Hematopoietic multipotent progenitor cell treated with erythropoietin and hydrocortisone succinate and interleukin-3 and kit ligand, for 17 days (in vitro differentiated cells): ENCODE data around the gene ZER1.
"Not testable (repeated sequence)": the region's sequence is repeated elsewhere in the genome, so short reads cannot be mapped to it uniquely, and the experiment has no call there.

Experiments used
- DNase-seq: peaks from one replicate; pipeline ENCODE4 v3.0.0-alpha.2; 2015; ENCODE audit warnings: low spot score

Gene ZER1

DNA sequence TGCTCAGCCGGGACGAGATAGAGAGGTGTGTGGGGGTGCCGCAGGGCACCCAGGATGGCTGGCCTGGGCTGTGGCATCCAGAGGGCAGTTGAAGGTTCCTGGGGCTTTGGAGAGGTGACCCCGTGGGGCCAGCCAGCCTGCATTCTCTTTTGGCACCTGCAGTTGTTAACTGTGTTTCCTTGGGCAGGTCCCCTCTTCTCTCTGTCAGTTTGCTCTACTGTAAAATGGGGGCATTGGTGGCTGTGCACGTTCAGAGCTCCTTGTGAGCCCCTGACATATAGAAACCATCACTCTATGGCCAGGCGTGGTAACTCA lies 56.3 kb downstream of the ZER1 start:
- DNase-seq: no peak

DNA sequence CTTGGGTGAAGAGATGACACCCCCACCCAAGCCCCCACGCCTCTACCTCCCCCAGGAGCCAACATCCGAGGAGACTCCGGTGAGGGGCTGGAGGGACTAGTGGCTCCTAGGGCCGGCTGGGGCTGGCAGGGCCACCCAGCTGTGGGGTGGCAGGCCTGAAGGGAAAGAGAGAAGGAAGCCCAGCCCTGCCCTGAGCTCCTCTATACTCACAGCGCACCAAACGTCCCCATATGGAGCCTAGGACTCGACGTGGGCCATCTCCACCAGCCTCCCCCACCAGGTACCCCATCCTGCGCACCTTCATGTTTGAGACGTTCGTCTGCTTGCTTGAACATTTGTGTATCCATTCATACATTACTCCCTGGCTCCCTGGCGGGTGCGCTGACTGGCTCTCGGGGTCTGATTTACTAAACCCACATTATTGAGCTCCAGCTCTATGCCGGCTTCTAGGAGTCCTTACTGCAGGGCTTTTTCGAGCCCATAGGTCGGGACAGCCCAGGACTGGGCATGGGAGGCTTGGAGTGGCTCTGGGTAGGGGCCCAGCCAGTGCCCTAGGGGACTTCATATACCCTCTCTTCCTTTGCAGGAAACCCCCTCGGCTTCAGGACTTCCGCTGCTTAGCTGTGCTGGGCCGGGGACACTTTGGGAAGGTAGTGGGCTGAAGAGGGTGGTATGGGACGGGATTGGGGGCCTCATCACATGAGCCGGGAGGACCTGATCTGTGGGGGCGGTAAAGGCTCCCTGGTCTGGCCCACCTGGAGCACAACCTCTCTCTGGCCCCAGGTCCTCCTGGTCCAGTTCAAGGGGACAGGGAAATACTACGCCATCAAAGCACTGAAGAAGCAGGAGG lies 56.9 kb downstream of the ZER1 start:
- DNase-seq: no peak

DNA sequence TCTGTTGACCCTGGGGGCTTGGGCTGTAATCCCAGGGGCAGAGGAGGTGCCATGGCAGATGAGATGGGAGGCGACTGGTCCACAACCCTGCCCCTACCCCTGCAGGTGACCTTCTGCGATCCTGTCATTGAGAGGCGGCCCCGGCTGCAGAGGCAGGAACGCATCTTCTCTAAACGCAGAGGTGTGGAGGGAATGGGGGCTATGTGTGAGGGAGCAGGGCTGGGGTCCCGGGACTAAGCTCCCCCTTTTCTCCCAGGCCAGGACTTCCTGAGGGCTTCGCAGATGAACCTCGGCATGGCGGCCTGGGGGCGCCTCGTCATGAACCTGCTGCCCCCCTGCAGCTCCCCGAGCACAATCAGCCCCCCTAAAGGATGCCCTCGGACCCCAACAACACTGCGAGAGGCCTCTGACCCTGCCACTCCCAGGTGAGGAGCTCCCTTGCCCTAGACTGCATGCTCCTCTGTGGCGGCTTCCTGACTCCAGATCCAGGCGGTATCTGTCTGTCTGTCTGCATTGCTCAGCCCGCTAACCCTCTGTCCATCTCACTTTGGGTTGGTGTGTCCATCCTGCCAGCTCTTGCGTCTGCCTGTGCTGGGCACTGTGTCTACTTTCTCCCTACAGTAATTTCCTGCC lies 57.7 kb downstream of the ZER1 start:
- no peak for DNase-seq

DNA sequence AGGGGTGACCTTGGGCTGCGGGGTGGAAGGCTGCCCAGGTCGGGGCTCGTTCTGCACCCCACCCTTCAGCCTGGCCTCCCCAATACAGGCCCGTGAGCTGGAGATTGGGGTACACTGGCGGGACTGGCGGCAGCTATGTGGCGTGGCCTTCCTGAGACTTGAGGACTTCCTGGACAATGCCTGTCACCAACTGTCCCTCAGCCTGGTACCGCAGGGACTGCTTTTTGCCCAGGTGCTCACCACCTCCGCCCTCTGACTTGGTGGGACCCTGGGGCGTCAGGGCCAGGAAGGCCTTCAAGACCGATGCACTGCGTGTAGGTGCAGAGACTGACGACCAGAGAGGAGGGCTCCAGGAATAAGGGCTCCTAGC lies 58.3 kb downstream of the ZER1 start:
- no peak for DNase-seq

DNA sequence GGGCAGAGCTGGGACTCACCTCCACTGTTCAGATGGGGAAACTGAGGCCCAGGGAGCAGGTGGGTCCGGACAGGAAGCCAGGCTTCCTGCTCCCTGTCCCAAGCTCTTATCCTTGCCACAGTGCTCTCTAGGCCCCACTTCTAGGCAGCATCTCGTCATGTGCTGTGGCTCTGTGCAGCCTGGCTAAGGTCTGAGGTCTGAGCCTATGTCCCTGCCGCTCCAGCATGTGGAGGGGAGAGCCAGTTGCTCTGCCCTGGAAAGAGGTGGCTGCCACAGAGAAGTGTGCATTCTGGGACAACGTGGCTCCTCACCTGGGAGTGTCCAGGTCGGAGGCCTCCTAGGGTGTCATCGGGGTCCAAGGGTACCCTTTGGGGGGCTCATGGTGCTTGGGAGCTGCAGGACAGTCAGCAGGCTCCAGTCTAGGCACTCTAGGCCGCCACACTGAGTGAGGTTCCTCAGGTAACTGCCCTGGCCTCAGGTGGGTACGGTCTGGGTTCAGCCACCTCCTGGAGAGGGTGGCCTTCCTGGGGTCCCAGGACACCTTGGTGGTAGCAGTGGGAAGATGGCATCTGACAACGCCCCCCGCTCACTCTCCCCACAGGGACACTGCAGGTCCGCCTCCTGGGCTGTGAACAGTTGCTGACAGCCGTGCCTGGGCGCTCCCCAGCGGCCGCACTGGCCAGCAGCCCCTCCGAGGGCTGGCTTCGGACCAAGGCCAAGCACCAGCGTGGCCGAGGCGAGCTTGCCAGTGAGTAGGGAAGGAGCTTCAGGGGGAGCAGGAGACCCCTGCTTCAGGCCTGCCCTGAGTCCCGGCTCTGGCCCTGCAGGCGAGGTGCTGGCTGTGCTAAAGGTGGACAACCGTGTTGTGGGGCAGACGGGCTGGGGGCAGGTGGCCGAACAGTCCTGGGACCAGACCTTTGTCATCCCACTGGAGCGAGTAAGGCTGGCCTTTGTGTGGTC lies 59.0 kb downstream of the ZER1 start:
- DNase-seq: no peak

DNA sequence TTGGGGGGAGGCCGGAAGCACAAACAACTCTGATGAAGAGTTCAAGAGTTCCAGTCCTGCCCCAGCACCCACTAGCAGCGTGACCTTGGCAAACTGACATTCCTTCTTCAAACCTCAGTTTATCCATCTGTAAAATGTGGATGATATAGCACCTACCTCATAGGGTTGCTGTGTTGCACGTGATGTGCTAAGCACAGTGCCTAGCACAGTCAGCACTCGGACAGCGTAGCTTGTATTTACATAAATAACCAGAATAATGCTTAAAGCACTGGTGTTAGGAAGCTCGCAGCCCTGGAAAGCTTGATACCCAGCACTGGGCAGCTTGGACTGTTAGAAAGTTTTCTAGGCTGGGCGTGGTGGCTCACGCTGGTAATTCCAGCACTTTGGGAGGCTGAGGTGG lies 64.3 kb downstream of the ZER1 start:
- no peak for DNase-seq

DNA sequence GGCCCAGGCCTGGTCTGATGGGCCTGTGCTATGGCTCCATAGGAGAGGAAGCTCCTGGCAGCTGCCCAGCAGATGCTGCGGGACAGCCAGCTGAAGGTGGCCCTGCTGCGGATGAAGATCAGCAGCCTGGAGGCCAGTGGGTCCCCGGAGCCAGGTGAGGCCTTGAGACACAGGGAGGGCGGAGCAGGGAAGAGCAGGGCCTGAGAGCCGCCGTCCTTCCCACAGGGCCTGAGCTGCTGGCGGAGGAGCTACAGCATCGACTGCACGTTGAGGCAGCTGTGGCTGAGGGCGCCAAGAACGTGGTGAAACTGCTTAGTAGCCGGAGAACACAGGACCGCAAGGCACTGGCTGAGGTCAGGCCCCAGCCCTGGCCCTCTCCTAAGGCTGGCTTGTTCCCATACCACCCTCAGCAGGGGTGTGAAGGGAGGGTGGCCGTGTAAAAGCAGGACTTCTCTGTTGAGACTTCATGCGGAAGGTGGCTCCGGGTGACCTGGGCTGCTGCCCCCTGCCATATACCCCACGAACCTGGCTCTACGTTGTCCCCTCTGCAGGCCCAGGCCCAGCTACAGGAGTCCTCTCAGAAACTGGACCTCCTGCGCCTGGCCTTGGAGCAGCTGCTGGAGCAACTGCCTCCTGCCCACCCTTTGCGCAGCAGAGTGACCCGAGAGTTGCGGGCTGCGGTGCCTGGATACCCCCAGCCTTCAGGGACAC lies 64.9 kb downstream of the ZER1 start:
- no peak for DNase-seq

DNA sequence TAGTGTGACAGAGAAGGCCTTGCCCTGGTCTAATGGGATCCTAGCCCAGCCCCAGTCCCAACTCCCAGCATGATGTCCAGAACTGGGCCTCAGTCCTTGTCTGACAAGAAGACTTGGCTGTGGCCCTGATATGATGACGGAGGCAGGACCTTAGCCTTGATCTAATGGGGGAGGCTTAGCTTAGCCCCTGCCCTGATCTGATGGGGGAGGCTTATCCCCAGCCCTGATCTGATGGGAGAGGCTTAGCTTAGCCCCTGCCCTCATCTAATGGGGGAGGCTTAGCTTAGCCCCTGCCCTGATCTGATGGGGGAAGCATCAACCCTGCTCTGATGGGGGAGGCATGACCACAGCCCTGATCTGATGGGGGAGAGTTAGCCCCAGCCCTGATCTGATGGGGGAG lies 65.7 kb downstream of the ZER1 start:
- DNase-seq: no peak

DNA sequence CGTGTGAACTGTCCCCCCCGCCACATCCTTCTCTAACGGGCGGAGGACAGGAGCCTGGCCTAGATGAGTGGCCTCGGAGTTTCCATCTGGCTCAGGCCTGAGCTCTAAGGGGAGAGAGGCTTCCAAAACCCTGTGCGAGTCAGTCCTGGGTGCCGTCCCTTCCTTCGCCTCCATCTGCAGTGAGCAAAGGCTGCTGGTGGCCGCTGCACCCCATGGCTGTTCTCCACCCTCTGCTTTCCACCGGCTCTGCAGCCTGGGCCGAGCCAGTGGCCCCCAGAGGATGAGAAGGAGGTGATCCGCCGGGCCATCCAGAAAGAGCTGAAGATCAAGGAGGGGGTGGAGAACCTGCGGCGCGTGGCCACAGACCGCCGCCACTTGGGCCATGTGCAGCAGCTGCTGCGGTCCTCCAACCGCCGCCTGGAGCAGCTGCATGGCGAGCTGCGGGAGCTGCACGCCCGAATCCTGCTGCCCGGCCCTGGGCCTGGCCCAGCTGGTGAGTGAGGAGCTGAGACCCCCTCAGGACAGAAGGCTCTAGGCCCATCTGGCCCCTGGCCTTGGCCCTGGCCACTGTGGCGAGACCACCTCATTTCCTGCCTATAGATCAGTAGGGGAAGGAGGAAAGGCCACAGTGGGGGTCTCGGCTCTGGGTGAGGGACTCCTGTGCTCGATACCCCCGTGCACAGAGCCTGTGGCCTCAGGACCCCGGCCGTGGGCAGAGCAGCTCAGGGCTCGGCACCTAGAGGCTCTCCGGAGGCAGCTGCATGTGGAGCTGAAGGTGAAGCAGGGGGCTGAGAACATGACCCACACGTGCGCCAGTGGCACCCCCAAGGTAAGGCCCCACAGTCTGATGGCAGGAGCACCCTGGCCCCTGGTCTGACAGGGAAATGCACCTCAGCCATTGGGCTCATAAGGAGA lies 66.4 kb downstream of the ZER1 start:
- DNase-seq: no peak

DNA sequence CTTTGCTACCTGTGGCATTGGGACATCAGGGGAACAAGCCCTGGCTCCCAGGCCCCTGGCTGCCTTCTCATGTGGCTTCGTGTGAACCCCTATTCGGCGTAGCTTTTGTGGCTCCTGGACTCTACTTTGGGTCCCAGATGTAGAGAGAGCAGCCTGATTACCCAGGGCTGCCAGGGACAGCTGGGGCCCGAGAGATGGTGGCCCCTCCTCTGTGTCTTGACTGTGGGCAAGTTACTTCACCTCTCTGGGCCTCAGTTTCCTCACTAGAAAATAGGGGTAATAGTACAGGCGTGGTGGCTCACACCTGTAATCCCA lies 67.4 kb downstream of the ZER1 start:
- no peak for DNase-seq

DNA sequence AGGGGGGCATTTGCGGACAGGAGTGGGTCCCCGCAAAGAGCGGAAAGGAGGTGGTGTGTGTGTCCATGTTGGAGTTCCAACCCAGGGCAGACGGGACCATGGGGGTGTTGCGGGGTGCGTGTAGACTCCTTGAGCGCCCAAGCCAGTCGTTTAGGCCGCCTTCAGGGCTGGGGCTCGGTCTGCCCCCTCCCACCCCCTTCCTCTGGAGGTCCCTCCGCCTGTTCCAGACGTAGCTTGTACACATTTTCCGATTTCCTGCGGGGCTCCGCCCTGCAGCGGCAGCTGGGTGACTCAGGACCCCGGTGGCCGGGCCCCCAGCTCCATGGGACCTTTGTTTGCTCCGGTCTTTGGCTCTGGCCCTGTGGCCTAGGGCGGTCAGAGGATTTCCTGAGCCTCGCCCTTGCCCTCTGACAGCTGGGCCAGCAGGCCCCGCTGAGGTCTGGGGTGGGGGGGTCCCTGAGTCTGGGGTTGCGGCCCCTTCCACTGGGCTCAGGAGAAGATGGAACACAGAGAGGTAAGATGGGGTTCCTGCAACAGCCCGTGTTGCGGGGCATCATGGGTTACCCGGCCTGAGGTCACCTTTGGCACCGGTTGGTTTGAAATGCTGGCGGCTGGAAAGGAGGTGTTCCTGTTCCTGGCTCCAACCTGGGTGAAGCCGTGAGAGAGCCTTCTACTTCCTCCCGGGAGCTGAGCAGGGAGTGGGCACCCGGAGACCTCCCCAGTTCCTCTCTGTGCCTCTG lies 67.9 kb downstream of the ZER1 start:
- no peak for DNase-seq

DNA sequence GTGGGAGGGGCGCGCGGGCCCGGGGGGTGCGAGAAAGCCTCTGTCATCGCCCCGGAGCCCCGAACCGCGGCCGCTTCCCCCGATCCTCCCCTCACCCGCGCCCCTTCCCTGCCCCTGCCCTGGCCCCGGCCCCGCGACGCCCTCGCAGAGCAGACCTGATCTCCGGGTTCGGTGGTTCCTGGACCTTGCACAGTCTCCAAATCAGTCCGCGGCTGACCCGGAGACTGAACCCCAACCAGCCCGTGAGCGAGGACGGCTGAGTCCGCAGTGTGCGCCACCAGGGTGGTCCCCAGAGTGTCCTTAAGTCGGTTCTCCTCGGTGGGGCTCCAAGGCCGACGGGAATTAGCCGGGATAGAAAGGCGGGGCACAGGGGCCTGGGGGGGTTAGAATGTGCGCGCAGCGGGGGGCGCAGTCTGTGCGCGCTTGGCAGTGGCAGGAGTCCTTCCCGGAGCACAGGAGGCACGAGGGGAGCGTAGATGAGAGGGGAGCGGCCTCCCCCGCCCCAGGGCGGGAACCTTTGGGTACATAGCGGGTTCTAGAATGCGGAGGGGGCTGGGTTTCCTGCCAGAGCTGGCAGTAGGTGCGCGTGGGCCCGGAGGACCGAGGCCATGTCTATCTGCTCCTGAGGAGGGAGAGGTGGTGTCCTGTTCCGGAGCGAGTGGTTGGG lies 68.6 kb downstream of the ZER1 start:
- no peak for DNase-seq

DNA sequence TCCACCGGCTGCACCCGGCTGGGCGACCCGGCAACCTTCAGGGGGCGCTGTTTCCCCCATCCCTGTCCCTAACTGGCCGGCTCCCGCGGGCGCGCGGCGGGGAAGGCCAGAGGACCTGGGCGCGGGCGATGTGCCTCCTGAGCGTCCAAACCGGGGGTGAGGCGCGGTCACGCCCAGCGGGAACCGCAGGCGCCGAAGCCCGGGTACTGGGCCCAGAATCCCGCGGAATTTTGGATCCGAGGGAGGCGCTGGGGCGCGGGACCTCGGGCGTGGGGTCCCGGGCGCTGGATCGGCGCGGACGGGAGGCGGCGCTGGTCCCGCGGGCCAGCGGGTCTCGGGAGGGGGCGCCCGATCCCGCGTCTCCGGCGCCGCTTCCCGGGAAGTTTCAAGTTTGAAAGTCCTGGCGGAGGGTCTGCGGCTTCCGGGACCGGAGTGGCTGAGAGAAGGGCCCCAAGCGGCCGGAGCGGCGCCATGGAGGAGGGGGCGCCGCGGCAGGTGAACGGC lies 69.2 kb downstream of the ZER1 start, which contains the start of gene PKN3:
PKN3 (plus strand) TSS at position 59 of the 504 bp plus-strand sequence; CDS start at position 472, 413 bp downstream.
- peak; percentile 80 for DNase-seq

DNA sequence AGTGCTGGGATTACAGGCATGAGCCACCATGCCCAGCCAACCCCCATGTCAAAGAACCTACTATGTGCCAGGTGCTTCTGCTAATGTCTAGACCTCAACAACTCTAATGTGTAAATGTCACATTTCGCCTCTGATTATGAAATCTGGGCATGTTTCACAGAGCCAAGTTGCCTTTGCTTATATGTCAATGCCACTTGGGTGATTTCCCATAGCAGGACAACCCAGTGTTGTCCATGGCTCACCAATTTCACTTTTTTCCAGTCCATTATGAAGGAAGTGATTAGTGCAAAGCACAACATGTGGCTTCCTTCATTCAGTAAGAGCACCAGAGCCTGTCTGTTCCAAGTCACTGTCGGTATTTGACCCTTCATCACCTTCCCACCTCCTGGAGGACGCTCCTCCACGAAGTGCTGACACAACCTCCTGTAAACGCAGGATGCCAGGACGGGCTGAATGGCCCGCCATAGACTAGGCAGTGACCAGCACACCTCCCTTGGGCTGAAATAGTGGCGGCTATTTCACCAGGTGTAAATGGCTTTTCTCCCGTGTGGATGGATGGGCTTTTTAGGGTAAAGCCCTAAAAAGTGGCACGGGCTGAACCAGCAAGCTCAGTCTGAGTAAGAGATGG lies 70.4 kb downstream of the ZER1 start:
- no peak for DNase-seq

DNA sequence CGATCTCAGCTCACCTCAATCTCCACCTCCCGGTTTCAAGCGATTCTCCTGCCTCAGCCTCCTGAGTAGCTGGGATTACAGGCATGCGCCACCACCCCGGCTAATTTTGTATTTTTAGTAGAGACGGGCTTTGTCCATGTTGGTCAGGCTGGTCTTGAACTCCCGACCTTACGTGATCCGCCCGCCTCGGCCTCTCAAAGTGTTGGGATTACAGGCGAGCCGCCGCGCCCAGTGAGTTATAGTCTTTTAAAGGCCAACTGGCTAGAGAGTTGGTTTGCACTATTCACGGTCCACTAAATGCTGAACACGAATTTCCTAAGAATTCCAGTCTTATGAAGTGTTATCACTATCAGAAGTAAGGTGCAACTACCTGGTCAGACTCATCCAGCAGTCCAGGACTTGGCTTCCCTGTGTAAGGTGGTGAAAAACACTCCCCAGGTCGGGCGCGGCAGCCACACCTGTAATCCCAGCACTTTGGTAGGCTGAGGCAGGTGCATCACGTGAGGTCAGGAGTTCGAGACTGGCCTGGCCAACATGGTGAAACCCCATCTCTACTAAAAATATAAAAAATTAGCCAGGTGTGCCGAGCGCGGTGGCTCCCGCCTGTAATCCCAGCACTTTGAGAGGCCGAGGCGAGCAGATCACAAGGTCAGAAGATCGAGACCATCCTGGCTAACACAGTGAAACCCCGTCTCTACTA lies 72.5 kb downstream of the ZER1 start:
- not testable (repeated sequence) for DNase-seq

DNA sequence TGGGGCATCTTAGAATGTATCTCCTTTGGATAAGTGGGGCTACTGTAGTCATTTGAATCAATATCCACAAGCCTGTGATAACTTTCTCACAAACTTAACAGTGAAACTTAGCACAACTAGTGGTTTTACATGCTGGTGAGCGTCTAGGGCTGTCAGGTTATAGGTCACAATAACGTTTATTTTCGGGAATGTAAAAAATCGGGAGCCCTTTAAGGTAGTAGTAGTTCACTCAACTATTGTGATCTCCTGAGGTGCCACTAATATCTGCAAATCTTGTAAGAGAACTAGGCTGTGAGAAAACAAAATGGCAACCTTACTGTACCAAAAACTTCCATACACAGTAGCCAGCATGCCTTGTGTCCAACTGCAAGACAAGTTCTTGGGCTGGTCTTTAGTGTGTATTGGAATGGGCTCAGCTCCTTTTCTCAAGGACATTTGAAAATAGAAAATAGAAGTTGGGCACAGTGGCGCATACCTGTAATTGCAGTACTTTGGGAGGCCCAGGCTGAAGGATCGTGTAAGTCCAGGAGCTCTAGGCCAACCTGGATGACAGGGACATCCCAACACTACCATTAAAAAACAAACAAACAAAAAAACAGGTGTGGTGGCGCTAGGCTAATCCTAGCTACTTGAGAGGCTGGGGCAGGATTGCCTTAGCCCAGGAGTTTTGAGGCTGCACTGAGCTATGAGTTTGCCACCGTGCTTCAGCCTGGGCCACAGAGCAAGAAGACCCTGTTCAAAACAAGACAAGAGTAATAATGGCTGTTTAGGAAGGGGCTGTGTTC lies 74.6 kb downstream of the ZER1 start:
- DNase-seq: no peak

DNA sequence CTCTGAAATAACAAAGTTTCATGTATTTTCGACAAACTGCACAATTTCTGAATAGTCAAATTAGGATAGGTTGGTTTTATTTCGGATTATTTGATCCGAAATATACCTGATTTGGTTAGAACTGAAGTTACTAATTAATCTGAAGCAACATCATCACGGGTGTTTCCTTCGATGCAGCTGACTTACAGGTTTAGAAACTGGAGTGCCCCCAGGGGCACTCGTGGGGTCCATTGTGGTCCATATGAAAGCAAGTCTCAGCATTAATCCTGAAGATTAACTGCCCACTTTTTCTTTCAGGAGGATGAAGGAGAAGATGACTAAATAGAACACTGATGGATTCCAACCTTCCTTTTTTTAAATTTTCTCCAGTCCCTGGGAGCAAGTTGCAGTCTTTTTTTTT lies 77.4 kb downstream of the ZER1 start:
- no peak for DNase-seq

DNA sequence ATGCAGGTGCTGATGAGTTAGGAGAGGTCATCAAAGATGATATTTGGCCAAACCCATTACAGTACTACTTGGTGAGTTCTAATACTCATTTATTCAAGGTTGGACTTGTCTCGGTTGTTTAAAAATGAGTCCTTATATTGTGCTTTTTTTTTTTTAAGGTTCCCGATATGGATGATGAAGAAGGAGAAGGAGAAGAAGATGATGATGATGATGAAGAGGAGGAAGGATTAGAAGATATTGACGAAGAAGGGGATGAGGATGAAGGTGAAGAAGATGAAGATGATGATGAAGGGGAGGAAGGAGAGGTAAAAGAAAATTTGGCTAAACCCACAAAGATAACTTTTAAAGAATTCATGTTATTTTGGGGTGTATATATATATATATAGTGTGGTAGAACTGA lies 78.0 kb downstream of the ZER1 start:
- not testable (repeated sequence) for DNase-seq
